Endothelial cell of umbilical vein (primary cell): ENCODE measurements around the gene ASGR1. TPM values are rescaled to one million over a fixed set of nuclear protein-coding genes. Genes with fewer than 3 reads are reported as not detected.

ENCODE experiments used
- BruUV-seq: library from RNA; stranded (reverse); fragments of 400-500 nt; replicated peaks from 2 replicates; lab custom pipeline; 2021; lab: Mats Ljungman, UMichigan
- CTCF ChIA-PET: fragments of 300-600, 350-600 bp; sonication (Branson Sonifier 250); formaldehyde crosslinking; loops from one replicate; lab custom pipeline; 2021; ENCODE audit warnings: antibody characterized with exemption, inconsistent platforms; lab: Charles Lee
- POLR2A ChIA-PET: fragments of 300-600, 350-600 bp; sonication (Branson Sonifier 250); formaldehyde crosslinking; loops from one replicate; lab custom pipeline; 2021; ENCODE audit warnings: antibody characterized with exemption, inconsistent platforms; lab: Charles Lee
- DNase-seq: peaks from one replicate; pipeline ENCODE4 v3.0.0-alpha.2; 2011; ENCODE audit warnings: low read depth, low spot score
- FAIRE-seq: peaks from 2 replicates; lab custom pipeline; 2011; peaks lifted over from hg19 to GRCh38; lab: Jason Lieb, UNC
- H2AFZ ChIP-seq: 2 replicates; pipeline ENCODE4 v1.6.0; 2012; ENCODE audit warnings: low read depth, low read length, control low read depth, inconsistent platforms
- H3K27ac ChIP-seq: 2 replicates; pipeline ENCODE4 v1.5.1; 2011; ENCODE audit warnings: low read depth, mild to moderate bottlenecking, control low read depth, low read length, moderate library complexity; ENCODE audit not compliant: insufficient read depth
- H3K27me3 ChIP-seq, 2 experiments: 2 replicates each; pipeline versions ENCODE4 v1.6.0 to v1.6.1; 2011; ENCODE audit warnings: low read length in 2 of 2, mixed read lengths in 1 of 2; ENCODE audit not compliant: control insufficient read depth in 2 of 2, insufficient read depth in 2 of 2
- H3K36me3 ChIP-seq, 2 experiments: 2 replicates in 1 of 2; 3 replicates in 1 of 2; pipeline ENCODE4 v1.5.1; 2011; ENCODE audit warnings: low read length in 2 of 2, mild to moderate bottlenecking in 1 of 2, moderate library complexity in 1 of 2; ENCODE audit not compliant: control insufficient read depth in 2 of 2, insufficient read depth in 2 of 2; ENCODE audit errors: extremely low read depth in 1 of 2
- H3K4me1 ChIP-seq: 3 replicates; pipeline ENCODE4 v1.5.1; 2011; ENCODE audit warnings: mild to moderate bottlenecking, low read length; ENCODE audit not compliant: control insufficient read depth, insufficient read depth; ENCODE audit errors: extremely low read depth
- H3K4me2 ChIP-seq: 2 replicates; pipeline ENCODE4 v1.6.1; 2011; ENCODE audit warnings: low read length, control low read depth, mixed read lengths; ENCODE audit not compliant: insufficient read depth
- H3K4me3 ChIP-seq, 3 experiments: fragments of 200-600 bp in 1 of 3; sonication (generic), shearing (Covaris generic) in 1 of 3; replicated peaks in 1 of 3; 2 replicates each; pipeline ENCODE4 v1.5.1; 2011 to 2016; ENCODE audit warnings: control low read depth in 3 of 3, low read length in 3 of 3, mild to moderate bottlenecking in 2 of 3, inconsistent platforms in 1 of 3, low read depth in 1 of 3, moderate library complexity in 1 of 3; ENCODE audit not compliant: insufficient read depth in 1 of 3
- H3K79me2 ChIP-seq: 2 replicates; pipeline ENCODE4 v1.6.0; 2012; ENCODE audit warnings: low read length, inconsistent platforms; ENCODE audit not compliant: control insufficient read depth, insufficient read depth
- H3K9ac ChIP-seq: replicated peaks from 2 replicates; pipeline ENCODE3; 2011; ENCODE audit warnings: low read length, control low read depth; ENCODE audit not compliant: insufficient read depth; ENCODE audit errors: extremely low read depth
- H3K9me1 ChIP-seq: replicated peaks from 3 replicates; pipeline ENCODE4 v1.6.0; 2011; ENCODE audit warnings: mild to moderate bottlenecking, low read length; ENCODE audit not compliant: control insufficient read depth, insufficient read depth; ENCODE audit errors: extremely low read depth
- H3K9me3 ChIP-seq: replicated peaks from 2 replicates; pipeline ENCODE4 v1.5.1; 2012; ENCODE audit warnings: low read length, inconsistent platforms; ENCODE audit not compliant: control insufficient read depth, insufficient read depth
- H4K20me1 ChIP-seq: replicated peaks from 2 replicates; pipeline ENCODE3; 2011; ENCODE audit warnings: mild to moderate bottlenecking, low read length; ENCODE audit not compliant: control insufficient read depth, insufficient read depth; ENCODE audit errors: extremely low read depth
- CTCF ChIP-seq, 2 donors: IDR thresholded peaks; 1 replicate in 1 of 2; 2 replicates in 1 of 2; pipeline ENCODE4 v1.5.1; 2011; ENCODE audit warnings: low read length in 2 of 2, mild to moderate bottlenecking in 2 of 2, moderate library complexity in 2 of 2, control low read depth in 1 of 2, inconsistent platforms in 1 of 2, low read depth in 1 of 2; ENCODE audit not compliant: insufficient read depth in 1 of 2; ENCODE audit errors: extremely low read depth in 1 of 2
- GATA2 ChIP-seq: IDR thresholded peaks from 2 replicates; pipeline ENCODE4 v1.7.0; 2011; ENCODE audit warnings: low read depth, mild to moderate bottlenecking, moderate library complexity, mixed read lengths, low read length; ENCODE audit not compliant: insufficient read length, insufficient read depth
- JUN ChIP-seq: IDR thresholded peaks from 2 replicates; pipeline ENCODE4 v1.6.1; 2011; ENCODE audit warnings: borderline replicate concordance, low read depth; ENCODE audit not compliant: insufficient read length, insufficient read depth
- dilution Hi-C: fragments of 300-500 bp; cut with MboI; formaldehyde crosslinking; loops from one replicate; pipeline ENCODE4 v1.15.0; 2019; ENCODE audit warnings: low sequenced_read_pairs; ENCODE audit not compliant: extremely low pct_ligation_motif_present
- intact Hi-C: fragments of 100-400 bp; cut with micrococcal nuclease; formaldehyde crosslinking; loops from one replicate; pipeline ENCODE4 v1.10.0; 2022
- polyA plus RNA-seq, 4 experiments: library from polyadenylated mRNA; depleted of rRNA in 3 of 4; stranded (reverse) in 3 of 4; unstranded in 1 of 4; fragments of >200 nt; gene quantifications; 2 replicates each; pipeline versions ENCODE4 v1.2.1 to v1.2.3, GENCODE V29; 2011 to 2012; ENCODE audit warnings: missing spikeins in 1 of 4
- total RNA-seq: library from RNA; stranded (reverse); gene quantifications from 2 replicates; pipeline ENCODE4 v1.2.3, GENCODE V29; 2021

Gene ASGR1
- total and polyA plus RNA-seq, 2 donors (not counting 3 experiments of a cell fraction or from before 2014, with no cell fraction given): 10.2 to 12.5 TPM

GRCh38 chr17:7203391-7203790 lies 24.2 kb upstream of the ASGR1 start:
- H3K36me3 ChIP-seq: peaks cover 3 to 18% of the 10 kb centered on the region in 2 experiments
- H3K4me3 ChIP-seq: no peak overlapping the region
- no peak overlapping the region for H3K9ac ChIP-seq
- no peaks in the 10 kb centered on the region for H3K9me1 ChIP-seq
- intact Hi-C loops (no loop called here), dilution Hi-C loops (no loop called here)
- H3K4me2 ChIP-seq: no peak overlapping the region
- peaks cover 6% of the 10 kb centered on the region for H3K4me1 ChIP-seq
- H3K27me3 ChIP-seq: no peaks in the 10 kb centered on the region
- POLR2A ChIA-PET: no interaction called here
- TF ChIP-seq GATA2: no peak
- TF ChIP-seq JUN: no peak
- DNase-seq: no peak
- CTCF ChIA-PET: no interaction called here
- H3K9me3 ChIP-seq: no peaks in the 10 kb centered on the region
- no peak overlapping the region for H2AFZ ChIP-seq
- no peak for FAIRE-seq
- BruUV-seq: no TSS peak
- no peaks in the 10 kb centered on the region for H4K20me1 ChIP-seq
- H3K27ac ChIP-seq: no peak overlapping the region
- no peaks in the 10 kb centered on the region for H3K79me2 ChIP-seq

DNA sequence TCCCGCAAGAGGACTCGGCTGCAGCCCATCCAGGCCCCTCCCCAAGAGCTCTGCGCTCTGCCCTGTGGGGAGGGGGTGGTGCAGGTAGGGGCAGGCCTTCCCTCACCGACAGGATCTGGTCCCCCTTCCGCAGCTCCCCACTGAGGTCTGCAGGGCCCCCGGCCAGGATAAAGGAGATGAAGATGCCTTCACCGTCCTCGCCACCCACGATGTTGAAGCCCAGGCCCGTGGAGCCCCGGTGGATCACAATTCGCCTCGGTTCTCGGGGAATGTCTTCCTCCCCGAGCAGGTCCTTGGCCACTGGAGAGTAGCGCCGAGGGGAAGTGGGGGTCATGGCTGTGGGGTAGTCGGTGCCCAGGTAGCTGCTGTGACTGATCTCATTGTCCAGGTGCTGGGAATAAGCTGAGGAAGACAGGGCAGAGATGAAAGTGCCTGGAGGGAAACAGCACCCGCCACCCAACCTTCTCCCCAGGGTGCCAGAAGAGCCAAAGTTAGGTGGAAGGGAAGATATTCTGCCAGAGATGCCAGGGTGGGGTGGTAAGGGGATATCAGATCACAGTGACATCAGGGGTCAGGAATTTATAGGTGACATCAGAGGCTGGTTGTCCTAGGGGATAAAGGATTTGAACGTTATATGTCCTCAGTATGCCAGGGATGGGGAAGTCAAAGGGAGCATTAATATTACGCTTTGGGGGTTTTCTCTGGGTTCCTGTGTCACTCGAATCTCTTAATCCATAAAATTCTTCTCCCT lies 17.7 kb upstream of the ASGR1 start:
- no peaks in the 10 kb centered on the region for H3K9me3 ChIP-seq
- H3K4me3 ChIP-seq: no peak overlapping the region
- no peaks in the 10 kb centered on the region for H3K4me1 ChIP-seq
- peaks cover 2 to 29% of the 10 kb centered on the region in 2 experiments for H3K36me3 ChIP-seq
- no peaks in the 10 kb centered on the region for H4K20me1 ChIP-seq
- no peaks in the 10 kb centered on the region for H3K9me1 ChIP-seq
- no peaks in the 10 kb centered on the region for H3K79me2 ChIP-seq
- FAIRE-seq: no peak
- BruUV-seq: no TSS peak
- H3K27me3 ChIP-seq: no peaks in the 10 kb centered on the region
- no peak overlapping the region for H3K9ac ChIP-seq
- no peak overlapping the region for H3K4me2 ChIP-seq
- POLR2A ChIA-PET: no interaction called here
- intact Hi-C loops (no loop called here), dilution Hi-C loops (no loop called here)
- DNase-seq: no peak
- H3K27ac ChIP-seq: no peak overlapping the region
- CTCF ChIA-PET: no interaction called here
- no peak overlapping the region for H2AFZ ChIP-seq
- no peak for TF ChIP-seq CTCF (IDR thresholded peaks at IDR 0.05; ENCODE audit: extremely low read depth in 1 of 2, insufficient read depth in 1 of 2, low read depth in 1 of 2, low read length in 2 of 2)
